KOPT-K1 (cell line): ENCODE results near the gene NT5DC3.
"Not testable (repeated sequence)": the region's sequence is repeated elsewhere in the genome, so short reads cannot be mapped to it uniquely, and the experiment has no call there.

Experiments
- H3K27ac ChIP-seq: fragments of 200-600 bp; sonication (generic); 2 replicates; pipeline ENCODE4 v1.5.1; 2016; ENCODE audit warnings: antibody characterized with exemption, mild to moderate bottlenecking, low read depth, low read length; ENCODE audit not compliant: poor library complexity, severe bottlenecking
- H3K36me3 ChIP-seq: fragments of 200-600 bp; sonication (generic); 2 replicates; pipeline ENCODE4 v1.5.1; 2017; ENCODE audit warnings: antibody characterized with exemption, mild to moderate bottlenecking, low read length, moderate library complexity; ENCODE audit not compliant: insufficient read depth
- H3K9me3 ChIP-seq: fragments of 200-600 bp; sonication (generic); 2 replicates; pipeline ENCODE4 v1.5.1; 2017; ENCODE audit warnings: antibody characterized with exemption, low read length, mild to moderate bottlenecking; ENCODE audit not compliant: insufficient read depth, poor library complexity, severe bottlenecking

NT5DC3 gene

DNA sequence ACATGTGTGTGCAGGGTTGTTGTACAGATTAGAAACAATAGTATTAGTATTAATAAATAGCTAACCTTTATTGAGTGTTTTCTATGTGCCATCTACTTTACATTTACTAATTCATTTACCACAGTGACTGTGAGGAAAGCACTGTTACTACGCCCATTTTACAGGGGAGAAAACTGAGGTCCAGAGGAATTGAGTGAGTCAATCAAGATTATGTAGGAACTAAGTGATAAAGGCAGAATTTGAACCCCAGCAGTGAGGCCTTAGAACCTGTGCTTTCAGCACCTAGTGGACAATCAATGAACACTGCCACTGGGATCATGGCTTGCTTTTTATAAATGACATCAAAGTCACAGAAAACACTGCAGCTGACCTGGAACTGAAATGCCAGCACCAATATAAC lies 28.2 kb downstream of the NT5DC3 start:
- peaks cover 28% of the 10 kb centered on the region for H3K36me3 ChIP-seq
- H3K27ac ChIP-seq, result no peak overlapping the region
- no peaks in the 10 kb centered on the region for H3K9me3 ChIP-seq

DNA sequence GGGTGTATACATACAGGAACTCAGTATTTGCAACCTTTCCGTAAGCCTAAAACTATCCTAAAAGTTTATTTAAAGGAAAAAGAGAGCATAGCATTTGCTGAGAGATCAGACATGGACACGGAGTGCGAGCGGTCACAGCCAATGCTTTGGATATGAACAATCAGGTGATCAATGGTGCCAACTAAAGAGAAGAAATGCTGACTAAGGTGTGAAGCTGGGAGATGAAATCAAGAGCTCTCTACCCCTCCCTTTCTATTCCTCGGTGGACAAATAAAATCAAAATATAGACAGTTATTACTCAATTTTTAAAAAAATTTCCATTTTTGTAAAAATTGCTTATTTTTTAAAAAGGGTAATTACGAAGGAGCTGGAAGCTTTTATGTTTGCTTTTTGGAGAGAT lies 29.2 kb downstream of the NT5DC3 start:
- H3K27ac ChIP-seq, result no peak overlapping the region
- peaks cover 28% of the 10 kb centered on the region for H3K36me3 ChIP-seq
- H3K9me3 ChIP-seq, result no peaks in the 10 kb centered on the region

GRCh38 chr12:103810111-103810510 lies 30.9 kb downstream of the NT5DC3 start:
- H3K27ac ChIP-seq, result no peak overlapping the region
- H3K9me3 ChIP-seq, result no peaks in the 10 kb centered on the region
- H3K36me3 ChIP-seq, result peaks cover 28% of the 10 kb centered on the region

DNA sequence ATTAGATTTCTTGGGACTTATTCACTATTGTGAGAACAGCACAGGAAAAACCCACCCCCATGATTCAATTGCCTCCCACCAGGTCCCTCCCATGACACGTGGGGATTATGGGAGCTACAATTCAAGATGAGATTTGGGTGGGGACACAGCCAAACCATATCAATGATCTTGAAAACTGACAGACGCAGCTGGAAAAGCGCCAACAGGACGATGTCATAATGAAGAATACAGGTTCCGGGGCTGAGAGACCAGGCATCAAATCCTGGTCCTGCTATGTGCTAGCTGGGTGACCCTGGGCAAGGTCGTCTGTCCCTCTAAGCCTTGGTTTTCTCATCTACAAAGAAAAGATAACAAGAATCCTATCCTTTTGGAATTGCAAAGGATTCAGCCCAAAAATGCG lies 31.4 kb downstream of the NT5DC3 start:
- not testable (repeated sequence) for H3K9me3 ChIP-seq, H3K27ac ChIP-seq
- peaks cover 28% of the 10 kb centered on the region for H3K36me3 ChIP-seq

DNA sequence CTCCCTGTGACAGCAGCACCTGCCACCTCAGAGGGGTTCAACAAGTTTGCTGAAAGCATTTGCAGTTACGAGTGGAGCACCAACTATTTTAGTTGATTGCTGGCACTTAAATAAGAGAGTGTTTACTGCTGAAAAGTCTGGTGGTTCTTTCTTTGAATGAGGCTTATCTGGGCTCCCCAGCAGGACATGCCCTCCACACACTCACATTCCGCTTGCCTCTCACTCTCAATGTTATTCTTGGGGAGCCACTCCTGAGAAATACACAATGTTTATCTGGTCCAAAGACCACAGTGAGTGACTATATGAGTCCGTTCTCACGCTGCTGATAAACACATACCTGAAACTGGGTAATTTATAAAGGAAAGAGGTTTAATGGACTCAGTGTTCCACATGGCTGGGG lies 31.9 kb downstream of the NT5DC3 start:
- Histone ChIP-seq H3K36me3 (peaks cover 26% of the 10 kb centered on the region), H3K27ac (no peak overlapping the region), H3K9me3 (no peaks in the 10 kb centered on the region)

DNA sequence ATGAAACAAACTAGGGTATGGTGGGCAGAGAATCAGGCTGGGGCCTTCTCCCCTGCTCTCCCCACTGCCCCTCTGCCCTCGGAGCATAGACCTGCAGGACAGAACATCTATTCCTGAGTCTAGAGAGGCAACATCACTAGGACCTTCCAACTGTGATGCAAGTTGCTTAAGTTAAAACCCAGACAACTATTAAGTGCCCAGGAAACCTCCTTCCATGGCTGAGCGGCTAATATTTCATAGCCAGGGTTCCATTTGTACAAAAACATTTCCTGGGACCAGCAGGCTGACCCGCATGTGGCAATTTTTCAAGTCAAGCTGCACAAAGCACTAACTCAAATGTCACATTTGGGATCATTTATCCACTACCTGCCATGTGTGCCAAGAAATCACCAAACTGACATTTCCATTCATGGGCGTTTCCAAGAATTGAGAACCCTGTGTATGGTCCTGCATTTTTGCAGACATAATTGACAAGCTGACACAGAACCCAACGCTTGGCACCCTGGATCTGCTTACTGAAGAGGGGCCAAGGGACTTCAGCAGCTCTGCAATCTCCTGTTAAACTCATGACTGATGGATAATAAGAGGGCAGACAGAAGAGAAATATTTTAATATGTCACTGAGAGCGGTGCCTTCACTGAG lies 32.7 kb downstream of the NT5DC3 start:
- H3K27ac ChIP-seq, result no peak overlapping the region
- peaks cover 20% of the 10 kb centered on the region for H3K36me3 ChIP-seq
- no peaks in the 10 kb centered on the region for H3K9me3 ChIP-seq

DNA sequence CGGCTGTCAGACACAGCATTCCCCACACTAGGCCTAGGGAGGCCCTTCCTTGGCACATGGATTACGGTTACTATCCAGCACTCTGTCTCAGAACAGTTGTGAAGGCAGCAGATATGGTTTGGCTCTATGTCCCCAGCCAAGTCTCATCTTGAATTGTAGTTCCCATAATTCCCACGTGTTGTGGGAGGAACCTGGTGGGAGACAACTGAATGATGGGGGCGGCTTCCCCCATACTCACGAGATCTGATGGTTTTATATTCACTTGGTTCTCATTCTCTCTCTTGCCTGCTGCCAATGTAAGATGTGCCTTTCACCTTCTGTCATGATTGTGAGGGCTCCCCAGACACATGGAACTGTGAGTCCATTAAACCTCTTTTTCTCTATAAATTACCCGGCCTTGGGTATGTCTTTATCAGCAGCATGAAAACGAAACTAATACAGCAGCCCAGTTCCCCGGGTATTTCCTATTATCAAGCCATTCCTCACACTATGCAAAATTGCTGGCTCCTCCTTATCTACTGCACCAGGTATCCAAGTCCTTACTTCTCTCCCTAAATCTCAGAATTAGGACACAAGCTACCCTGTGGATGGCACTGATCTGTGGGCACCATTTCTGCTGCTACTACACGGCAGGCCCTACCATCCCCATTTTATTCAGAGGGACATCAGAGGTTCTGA lies 33.3 kb downstream of the NT5DC3 start:
- Histone ChIP-seq H3K9me3 (no peaks in the 10 kb centered on the region), H3K27ac (no peak overlapping the region), H3K36me3 (peaks cover 14% of the 10 kb centered on the region)

- Histone ChIP-seq H3K27ac (no peak overlapping the region), H3K9me3 (no peaks in the 10 kb centered on the region), H3K36me3 (peaks cover 12% of the 10 kb centered on the region; the same call in 1 of the 2 replicates)
Measured at GRCh38 chr12:103806803-103807202, 34.2 kb downstream of the NT5DC3 start.

DNA sequence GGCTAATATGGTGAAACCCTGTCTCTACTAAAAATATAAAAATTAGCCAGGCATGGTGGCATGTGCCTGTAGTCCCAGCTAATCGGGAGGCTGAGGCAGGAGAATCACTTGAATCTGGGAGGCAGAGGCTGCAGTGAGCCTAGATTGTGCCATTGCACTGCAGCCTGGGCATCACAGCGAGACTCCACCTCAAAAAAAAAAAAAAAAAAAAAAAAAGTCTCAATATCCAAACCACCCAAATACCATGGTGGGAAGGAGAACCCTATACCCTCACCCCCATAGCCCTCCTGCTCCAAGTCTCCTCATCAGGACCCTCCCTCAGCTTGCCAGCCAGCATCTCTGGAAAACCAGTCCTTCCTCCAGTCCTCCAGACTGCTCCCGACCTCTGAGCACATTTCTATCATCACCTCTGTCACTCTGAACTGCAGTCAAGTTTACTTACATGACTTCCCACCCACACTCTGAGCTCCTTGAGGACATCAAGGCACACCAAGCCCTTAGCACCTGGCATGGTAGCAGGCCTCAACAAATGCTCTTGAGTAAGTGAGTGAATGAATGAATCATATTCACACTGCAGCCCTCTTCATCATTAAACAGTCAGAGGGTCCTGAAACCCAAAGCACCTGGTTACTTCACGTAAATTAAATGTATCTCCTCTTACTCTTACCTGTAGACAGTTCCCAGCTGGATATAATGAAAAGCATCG lies 35.2 kb downstream of the NT5DC3 start:
- no peak overlapping the region for H3K27ac ChIP-seq
- H3K36me3 ChIP-seq, result peaks cover 11% of the 10 kb centered on the region; the same call in 1 of the 2 replicates
- no peaks in the 10 kb centered on the region for H3K9me3 ChIP-seq

- Histone ChIP-seq H3K9me3 (no peaks in the 10 kb centered on the region), H3K36me3 (no peaks in the 10 kb centered on the region), H3K27ac (no peak overlapping the region)
Measured at GRCh38 chr12:103803847-103804246, 37.2 kb downstream of the NT5DC3 start.

DNA sequence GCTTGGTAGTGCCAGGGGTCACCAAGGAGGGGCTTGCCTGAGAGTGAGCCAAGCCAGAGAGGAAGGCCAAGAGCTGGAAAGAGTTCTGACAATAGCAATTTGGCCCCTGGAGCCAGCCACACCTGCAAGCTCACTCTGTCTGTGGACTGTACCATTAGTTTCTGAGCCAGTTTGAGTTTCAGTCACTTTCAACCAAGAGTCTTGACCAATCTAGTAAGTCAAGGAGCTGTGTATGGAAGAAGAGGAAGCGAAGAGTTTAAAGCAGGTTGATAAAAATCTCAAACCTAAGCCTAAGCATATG lies 38.5 kb downstream of the NT5DC3 start:
- no peaks in the 10 kb centered on the region for H3K36me3 ChIP-seq
- no peaks in the 10 kb centered on the region for H3K9me3 ChIP-seq
- no peak overlapping the region for H3K27ac ChIP-seq

GRCh38 chr12:103801709-103802585 lies 39.1 kb downstream of the NT5DC3 start:
- Histone ChIP-seq H3K36me3 (no peaks in the 10 kb centered on the region), H3K27ac (no peak overlapping the region), H3K9me3 (no peaks in the 10 kb centered on the region)

DNA sequence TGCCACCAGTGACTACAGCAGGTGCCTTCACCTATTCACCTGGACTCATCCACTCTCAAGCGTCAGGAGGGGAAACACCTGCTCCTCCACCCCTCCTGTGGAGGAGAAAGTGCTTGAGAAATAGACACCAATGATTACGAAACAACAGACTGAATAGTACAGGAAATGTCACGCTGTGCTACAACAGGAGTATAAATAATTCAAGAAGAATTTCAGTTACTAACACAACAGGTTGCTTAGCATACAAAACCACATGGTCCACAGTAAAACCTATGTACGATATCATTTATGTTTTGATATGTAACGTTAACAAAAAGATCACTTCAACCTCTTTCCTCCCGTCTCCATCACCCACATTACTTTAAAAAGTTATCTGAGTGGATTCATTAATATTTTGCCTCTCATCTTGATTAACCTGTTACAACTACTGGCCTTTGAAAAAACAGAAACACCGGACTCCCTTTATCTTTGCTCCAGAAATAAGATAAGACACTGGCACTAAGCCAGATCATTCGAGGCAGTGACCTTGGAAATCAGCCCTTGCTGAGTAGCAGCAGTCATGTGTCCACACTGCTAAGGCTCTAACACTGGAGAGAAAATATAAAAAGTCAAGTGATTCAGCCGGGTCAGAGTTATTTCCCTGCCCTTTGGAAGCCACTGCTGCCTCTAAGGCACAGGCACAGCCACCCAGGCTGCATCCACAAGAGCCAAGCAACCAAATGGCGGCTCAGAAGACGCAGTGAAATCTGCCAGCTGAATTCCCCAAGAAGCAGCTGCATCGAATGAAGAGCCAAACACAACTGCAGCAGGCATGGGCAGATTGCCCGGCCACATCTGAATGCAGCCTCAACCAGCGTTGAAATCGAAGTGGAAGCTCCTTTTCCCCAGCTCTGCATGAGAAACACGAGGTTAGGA lies 40.9 kb downstream of the NT5DC3 start:
- no peaks in the 10 kb centered on the region for H3K36me3 ChIP-seq
- no peaks in the 10 kb centered on the region for H3K9me3 ChIP-seq
- H3K27ac ChIP-seq, result no peak overlapping the region

- Histone ChIP-seq H3K27ac (no peak overlapping the region), H3K9me3 (no peaks in the 10 kb centered on the region), H3K36me3 (no peaks in the 10 kb centered on the region)
Measured at GRCh38 chr12:103799504-103799856, 41.6 kb downstream of the NT5DC3 start.
